ENCODE results near the gene ZSCAN9.

- TF ChIP-seq CTCF (IDR thresholded peaks at IDR 0.05) (no peak), EP300 (IDR thresholded peaks at IDR 0.05) (peak in 1 of 2 donors; percentile 85), POLR2A (IDR thresholded peaks at IDR 0.05) (no peak)
Measured at GRCh38 chr6:28225056-28225834, at the start of gene ZSCAN9.
